Measurements from ENCODE around the gene ELAVL2.

The ELAVL2 gene

DNA sequence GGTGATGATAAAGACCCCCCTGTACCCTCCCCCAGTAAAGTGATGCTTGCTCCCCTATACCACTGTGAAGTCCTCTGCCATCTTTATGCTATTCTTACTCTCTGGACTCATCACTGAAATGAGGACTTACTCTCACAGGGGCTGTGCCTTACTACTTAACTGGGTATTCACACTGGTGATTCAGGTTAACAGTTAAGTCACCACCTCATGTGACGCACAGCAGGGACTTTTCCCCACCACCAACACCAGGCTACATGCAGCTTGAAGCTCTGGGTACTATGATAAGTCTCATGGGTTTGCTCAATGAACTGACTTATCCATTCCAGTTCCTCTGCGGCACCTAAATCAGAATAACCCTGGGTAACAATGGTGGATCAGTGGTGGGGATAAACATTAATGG, 163.7 kb downstream of the ELAVL2 start:
- DNase-seq (ENCODE audit: extremely low read depth, low read depth) = no peak
- no peak overlapping the region for H3K4me3 ChIP-seq (replicated peaks; ENCODE audit: low read depth, low read length)
- TF ChIP-seq, protein P1, sequence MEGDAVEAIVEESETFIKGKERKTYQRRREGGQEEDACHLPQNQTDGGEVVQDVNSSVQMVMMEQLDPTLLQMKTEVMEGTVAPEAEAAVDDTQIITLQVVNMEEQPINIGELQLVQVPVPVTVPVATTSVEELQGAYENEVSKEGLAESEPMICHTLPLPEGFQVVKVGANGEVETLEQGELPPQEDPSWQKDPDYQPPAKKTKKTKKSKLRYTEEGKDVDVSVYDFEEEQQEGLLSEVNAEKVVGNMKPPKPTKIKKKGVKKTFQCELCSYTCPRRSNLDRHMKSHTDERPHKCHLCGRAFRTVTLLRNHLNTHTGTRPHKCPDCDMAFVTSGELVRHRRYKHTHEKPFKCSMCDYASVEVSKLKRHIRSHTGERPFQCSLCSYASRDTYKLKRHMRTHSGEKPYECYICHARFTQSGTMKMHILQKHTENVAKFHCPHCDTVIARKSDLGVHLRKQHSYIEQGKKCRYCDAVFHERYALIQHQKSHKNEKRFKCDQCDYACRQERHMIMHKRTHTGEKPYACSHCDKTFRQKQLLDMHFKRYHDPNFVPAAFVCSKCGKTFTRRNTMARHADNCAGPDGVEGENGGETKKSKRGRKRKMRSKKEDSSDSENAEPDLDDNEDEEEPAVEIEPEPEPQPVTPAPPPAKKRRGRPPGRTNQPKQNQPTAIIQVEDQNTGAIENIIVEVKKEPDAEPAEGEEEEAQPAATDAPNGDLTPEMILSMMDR (IDR thresholded peaks at IDR 0.05; ENCODE audit: low read depth, low read length, missing control alignments) = no peak

DNA sequence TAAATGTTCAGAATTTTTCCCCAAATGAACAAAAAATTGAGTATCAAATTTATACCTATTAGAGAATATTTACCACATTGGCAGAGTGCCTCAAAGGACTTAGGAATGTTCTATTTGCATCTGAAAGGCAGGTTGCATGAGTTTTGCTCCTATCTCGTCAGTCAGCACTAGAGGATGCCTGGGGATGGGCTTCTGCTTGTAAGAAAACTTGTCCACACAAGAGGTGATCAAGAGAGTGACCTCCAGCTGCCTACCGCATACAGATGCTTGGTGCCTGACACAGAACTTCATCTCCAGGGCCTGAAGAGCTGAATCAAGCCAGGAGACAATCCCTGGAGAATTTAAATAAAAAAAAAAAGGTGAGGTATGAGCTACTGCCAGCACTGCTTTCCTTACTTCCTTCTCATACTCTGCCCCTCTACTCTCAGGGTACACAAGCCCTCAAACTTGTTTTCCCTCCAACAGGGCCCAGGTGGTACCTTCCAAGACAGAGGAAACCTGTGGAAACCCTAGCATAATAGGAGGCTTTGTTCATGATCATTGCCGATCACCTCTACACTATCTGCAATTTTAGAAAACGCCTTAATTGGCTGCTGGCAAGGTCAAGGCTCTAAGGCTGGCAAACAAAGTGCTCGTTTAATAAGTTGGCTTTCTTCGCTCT, 166.6 kb downstream of the ELAVL2 start:
- no peak for DNase-seq (ENCODE audit: extremely low read depth, low read depth)
- H3K4me3 ChIP-seq (replicated peaks; ENCODE audit: low read depth, low read length) = no peak overlapping the region
- TF ChIP-seq, protein P1 (IDR thresholded peaks at IDR 0.05; ENCODE audit: low read depth, low read length, missing control alignments) = no peak

DNA sequence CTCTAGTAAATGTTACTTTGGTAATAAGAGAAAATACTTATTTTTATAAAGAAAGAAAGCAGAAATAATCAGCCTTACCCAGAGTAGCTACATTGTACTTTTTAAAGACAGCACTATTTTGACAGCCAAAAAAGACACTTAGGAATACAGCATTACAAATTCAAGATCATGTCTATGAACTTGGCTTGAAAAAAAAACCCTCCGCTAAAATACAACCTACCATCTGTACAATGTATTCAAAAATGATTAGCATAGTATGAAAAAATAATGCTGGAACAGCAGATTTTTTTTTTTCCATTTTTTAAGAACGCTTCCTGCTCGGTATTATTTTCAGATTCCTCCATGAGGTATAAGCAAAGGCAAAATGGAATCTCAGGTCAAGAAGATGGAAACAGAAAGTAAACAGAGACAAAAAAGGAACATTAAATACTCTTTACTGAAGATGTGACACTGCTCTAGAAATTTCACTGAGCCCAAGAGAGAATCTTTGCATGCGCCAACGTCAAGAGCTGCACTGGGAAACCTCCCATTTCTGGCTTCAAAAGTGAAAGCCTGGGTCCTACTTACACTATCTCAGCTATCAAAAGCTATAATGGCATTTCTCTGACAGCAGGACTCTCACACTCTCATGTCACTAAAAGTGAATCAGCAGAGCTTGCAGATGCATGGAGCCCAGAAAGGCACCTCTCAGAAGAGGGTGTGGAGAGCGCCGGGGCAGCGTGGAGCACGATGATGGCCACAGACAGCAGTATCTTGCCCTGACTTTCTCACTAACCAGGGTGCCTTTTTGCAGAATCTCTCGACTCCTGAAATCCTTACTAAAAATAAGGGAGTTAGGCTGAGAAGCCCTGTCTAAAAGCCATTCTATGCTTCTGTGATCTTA, 167.4 kb downstream of the ELAVL2 start:
- H3K4me3 ChIP-seq (replicated peaks; ENCODE audit: low read depth, low read length) = no peak overlapping the region
- no peak for DNase-seq (ENCODE audit: extremely low read depth, low read depth)
- TF ChIP-seq, protein P1 (IDR thresholded peaks at IDR 0.05; ENCODE audit: low read depth, low read length, missing control alignments) = no peak

DNA sequence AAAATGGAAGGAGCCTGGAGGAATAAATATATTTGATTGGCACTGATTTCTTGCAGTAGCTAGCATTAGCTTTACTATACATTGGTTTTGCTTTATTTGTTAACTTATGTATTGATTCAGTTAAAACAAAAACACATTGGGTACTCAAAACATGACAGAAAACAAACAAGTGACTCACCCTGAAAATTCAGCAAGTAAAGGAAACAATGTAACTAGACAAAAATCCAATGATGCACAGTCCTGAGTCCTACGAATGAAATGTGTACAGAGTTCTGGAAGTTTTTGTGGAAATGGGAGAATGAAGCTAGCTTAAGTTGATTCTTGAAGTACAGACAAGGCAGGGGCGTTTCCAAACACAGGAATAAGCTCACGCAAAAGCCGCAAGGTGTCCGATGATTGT, 175.0 kb downstream of the ELAVL2 start:
- TF ChIP-seq, protein P1 (IDR thresholded peaks at IDR 0.05; ENCODE audit: low read depth, low read length, missing control alignments) = no peak
- no peak overlapping the region for H3K4me3 ChIP-seq (replicated peaks; ENCODE audit: low read depth, low read length)
- no peak for DNase-seq (ENCODE audit: extremely low read depth, low read depth)

DNA sequence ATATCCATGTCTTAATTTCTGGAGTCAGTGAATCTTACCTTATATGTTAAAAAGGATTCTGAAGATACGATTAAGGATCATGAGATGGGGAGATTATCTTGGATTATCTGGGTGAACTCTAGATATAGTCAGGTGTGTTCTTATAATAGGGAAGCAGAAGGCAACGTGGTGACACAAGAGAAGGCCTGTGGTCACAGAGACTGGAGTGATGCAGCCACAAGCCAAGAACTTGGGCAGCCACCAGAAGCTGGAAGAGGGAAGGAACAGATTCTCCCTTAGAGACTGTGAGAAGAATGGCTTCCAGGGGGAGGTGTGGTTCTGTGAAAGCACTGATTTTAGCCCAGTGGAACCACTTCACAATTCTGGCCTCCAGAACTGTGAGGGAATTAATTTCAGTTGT, 177.4 kb downstream of the ELAVL2 start:
- TF ChIP-seq, protein P1 (IDR thresholded peaks at IDR 0.05; ENCODE audit: low read depth, low read length, missing control alignments) = no peak
- no peak for DNase-seq (ENCODE audit: extremely low read depth, low read depth)

DNA sequence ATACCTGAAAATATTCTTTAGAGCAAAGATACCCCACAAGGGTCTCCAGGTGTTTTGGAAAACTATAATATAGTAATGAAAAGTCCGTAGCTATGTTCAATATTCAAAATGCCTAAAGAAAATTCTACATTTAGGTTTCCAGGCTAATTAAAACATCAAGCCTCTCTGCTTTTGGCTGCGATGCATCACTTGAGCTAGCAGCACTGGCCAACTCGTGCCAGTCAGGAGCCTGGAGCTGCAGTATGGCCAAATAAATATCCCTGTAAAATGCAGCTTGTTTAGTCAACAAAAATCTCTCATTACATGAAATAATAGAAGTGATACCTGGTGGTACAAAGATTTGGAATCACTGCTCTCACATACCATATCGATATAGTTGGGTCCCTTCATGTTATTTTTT, 181.1 kb downstream of the ELAVL2 start:
- no peak for DNase-seq (ENCODE audit: extremely low read depth, low read depth)
- TF ChIP-seq, protein P1 (IDR thresholded peaks at IDR 0.05; ENCODE audit: low read depth, low read length, missing control alignments) = no peak
- no peak overlapping the region for H3K4me3 ChIP-seq (replicated peaks; ENCODE audit: low read depth, low read length)

More for the DNA sequence above, 177.4 kb downstream of the ELAVL2 start:
- H3K4me3 ChIP-seq (replicated peaks; ENCODE audit: low read depth, low read length) = no peak overlapping the region
